DMS153 (cell line): ENCODE results near the gene NOC4L.
A peak's percentile ranks its signal among the peaks of the same experiment; 100 is the strongest.

Experiments
- DNase-seq: peaks from one replicate; lab custom pipeline; 2025; lab: John Stamatoyannopoulos, UW

Gene NOC4L

DNA sequence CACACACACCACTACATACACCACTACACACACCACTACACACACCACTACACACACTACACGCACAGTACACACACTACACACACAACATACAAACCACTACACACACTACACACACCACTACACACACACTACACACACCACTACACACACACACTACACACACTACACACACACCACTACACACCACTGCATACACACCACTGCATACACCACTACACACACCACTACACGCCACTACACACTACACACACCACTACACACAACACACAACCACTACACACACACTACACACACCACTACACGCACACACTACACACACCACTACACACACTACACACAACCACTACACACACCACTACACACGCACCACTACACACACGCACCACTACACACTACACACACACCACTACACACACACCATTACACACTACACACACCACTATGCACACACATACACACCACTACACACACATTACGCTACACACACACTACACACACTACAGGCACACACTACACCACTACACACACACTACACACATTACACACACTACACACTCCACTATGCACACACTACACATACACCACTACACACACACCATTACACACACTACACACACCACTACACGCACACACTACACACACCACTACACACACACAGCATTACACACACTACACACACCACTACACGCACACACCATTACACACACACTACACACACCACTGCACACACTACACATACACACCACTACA, 12.5 kb downstream of the NOC4L start:
- no peak for DNase-seq

DNA sequence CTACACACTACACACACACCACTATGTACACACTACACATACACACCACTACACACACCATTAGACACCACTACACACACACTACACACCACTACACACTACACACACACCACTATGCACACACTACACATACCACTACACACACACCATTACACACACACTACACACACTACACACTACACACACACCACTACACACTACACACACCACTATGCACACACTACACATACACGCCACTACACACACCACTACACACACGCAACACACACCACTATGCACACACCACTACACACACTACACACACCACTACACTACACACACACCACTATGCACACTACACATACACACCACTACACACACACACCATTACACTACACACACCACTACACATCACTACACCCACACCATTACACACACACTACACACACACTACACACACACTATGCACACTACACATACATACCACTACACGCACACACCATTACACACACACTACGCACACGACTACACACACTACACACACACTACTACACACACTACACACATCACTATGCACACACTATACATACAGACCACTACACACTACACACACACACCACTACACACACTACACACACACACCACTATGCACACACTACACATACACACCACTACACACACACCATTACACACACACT, 13.6 kb downstream of the NOC4L start:
- DNase-seq, result no peak

DNA sequence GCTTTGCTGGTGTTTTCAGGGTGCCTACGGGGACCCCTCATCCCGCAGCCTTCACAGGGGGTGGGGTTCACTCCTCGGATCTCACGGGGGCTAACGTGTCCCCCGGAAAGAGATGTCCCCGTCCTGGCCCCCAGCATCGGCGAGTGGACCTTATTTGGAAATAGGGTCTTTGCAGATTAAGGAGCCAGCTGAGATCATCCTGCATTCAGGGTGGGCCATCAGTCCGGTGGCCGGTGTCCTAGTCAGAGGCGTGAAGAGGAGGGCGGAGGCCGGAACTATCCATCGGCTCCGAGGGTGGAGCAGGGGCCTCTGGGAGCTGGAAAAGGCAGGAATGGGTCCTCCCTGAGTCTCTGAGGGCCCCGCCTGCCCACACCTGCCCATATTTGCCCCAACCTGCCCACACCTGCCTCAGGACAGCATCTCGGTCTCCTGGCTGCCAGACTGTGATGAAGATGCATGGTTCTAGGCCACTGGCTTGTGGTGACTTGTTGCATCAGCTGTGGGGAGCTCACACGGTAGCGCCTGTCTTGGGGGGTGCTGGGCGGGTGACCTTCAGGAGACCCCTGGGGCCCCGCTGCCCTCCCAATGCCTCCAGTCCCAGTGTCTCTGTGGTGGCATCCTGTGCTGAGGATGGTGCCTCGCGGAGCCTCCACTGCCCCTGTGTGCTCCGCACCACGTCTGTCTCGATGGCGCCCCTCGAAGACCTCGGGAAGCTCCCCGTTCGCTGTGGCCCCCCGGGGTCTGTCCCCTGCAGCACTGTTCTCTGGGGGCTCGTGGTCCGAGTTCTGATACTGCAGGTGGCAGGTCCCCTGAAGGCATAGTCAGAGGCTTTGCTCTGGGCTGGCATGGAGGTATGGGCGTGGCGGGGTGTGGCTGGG, 14.7 kb downstream of the NOC4L start:
- DNase-seq, result peak; percentile 66

DNA sequence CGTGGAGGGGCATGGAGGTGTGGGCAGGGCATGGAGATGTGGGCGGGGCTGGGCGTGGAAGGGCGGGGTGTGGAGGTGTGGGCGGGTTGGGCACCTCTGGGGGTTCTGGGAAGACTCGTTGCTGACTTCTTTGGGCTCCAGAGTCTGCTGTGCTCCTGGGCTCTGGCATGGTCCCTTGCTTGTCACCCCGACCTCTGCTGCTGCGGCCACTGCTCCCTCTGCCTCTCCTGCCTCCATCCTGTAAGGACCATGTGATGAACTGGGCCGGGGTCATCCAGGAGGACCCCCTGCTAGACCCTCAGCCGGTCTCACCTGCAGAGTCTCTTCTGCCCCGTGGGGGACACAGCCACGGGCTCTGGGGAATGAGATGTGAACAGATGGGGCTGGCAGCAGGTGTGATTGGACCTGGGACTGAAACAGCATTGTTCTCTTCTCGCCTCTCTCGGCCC, 15.3 kb downstream of the NOC4L start:
- DNase-seq, result no peak

DNA sequence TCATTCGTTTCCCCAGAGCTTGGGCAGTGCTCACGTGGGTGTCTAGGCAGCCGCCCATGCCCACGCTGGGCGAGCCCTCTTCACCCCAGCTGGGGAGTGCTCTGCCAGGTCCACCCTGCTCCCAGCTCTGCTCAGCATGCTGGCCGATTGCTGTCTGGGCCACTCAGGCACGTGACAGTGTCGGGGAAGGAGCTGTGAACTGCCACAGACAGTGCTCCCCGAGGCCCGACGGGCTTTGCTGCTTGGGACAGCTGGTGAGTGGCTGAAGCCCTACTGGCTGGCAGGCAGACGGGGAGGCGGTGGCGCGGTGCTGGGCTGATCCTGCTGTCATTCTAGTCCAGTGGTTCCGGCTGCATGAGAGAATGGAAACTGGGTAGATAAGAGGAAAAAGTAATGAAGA, 15.8 kb downstream of the NOC4L start:
- no peak for DNase-seq

DNA sequence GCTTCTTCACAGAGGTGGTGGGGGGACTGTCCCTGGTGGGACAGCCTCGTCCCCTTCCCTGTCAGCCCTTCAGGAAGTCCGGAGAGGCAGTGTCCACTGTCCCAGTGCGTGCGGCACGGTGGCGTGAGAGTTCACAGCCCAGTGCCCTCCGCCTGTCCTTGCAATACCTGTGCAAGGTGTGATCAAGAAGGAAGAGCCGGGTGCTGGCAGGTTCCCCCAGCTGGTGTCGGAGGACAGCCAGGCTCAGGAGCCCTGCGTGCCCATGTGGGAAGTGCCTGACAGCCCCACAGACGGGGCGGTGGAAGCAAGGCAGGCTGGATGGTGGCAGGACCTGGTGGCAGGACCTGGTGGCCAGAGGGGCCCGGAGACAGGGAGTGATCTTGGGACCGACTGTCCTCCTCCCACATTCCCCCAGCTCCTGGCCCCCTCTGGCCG, 16.4 kb downstream of the NOC4L start:
- DNase-seq, result no peak

DNA sequence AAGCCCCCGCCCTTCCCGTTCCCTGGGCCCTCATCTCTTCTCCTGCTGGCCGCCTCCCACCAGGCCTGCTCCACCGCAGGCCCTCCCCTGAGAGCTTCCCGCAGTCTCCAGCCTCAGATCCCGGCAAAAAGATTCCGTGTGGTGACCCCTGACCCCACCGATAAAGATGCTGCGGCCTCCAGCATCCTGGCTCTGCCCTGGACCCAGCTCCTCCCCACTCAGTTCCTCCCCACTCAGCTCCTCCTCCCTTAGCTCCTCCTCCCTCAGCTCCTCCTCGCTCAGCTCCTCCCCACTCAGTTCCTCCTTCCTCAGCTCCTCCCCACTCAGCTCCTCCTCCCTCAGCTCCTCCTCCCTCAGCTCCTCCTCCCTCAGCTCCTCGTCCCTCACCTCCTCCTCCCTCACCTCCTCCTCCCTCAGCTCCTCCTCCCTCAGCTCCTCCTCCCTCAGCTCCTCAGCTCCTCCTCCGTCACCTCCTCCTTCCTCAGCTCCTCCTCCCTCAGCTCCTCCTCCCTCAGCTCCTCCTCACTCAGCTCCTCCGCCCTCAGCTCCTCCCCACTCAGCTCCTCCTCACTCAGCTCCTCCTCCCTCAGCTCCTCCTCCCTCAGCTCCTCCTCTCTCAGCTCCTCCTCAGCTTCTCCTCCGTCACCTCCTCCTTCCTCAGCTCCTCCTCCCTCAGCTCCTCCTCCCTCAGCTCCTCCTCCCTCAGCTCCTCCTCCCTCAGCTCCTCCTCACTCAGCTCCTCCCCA, 17.0 kb downstream of the NOC4L start:
- no peak for DNase-seq

DNA sequence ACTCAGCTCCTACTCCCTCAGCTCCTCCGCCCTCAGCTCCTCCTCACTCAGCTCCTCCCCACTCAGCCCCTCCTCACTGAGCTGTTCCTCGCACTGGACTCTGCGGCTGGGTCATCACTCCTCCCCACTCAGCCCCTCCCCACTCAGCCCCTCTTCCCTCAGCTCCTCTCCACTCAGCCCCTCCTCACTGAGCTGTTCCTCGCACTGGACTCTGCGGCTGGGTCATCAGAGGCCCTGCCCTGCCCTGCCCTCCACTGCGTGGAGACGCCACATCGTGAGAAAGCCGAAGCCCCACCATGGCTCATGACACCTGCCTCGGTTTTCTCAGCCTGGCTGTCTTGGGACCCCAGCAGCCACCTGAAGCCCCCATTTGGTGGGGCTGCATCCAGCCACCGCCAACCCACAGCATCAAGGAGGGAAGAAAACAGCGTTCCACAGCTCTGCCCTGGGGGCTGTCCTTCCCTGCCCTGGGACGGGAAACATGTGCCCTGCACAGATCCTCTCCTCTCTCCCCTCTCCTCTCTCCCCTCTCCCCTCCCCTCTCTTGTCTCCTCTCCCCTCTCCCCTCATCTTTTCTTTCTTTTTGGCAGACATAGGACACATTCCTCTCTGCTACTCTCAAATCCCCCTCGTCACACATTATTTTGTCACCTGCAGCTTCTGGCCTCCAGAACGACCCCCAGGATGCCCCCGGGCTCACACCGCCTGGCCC, 17.7 kb downstream of the NOC4L start:
- DNase-seq, result no peak

DNA sequence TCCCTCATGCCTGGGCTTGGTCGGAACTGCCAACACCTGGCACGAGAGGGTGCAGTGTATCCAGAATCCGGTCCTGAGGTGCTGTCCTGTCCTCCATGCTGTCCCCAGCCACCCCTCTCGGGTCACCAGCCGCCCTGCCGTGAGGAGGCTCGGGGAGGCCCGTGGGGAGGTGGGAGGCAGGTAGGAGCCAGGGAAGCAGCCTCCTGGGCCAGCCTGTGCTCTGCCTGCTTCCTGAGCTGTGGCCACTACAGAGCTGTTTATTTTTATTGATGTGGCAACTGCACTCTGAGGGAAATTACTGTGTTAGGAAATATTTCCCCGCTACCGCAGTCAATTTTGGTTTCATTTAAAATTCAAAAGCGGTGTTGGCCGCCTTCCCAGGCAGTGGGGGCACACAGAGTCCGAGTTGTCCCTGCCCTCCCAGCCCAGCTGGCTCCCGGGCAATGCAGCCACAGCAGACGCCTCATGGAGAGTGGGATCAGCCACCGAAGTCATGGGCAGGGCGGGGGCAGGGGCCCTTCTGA, 18.3 kb downstream of the NOC4L start:
- no peak for DNase-seq

DNA sequence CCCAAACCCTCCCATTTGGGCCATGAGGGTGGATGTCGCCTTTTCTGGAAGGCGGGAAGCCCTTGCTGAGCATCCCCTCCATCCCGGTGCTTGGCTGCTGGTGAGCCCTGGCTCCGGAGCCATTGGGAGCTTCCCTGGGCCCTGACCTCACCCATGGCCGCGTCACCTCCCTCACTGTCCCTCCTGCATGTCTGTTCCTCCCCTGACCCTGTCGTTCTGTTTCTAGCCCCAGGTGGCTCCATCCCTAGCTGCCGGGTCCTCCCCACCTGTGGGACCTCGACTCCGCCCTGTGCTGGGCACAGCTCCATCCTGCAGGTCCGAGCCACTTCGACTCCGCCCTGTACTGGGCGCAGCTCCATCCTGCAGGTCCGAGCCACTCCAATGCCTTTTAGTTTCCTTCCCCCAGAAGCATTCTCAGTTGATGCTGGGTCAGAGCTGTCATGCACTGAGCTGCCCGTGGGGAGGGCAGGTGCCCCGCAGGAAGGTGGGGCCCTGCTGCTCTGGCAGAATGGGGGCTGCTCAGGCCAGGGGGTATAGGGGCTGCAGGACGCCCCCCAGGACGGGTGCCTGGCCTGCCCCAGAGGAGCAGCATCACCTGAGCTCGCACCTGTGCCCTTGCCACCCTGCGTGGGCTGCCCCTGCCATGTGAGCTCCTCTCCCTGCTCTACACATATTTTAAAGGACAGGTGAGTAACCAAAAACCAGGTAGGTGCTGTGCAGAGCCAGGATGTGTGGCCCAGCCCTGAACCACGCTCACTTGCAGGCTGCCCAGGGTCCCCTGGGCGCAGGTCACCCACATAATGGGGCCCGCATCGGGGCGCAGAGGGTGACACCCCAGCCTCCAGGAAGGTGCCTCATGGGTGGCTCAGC, 19.0 kb downstream of the NOC4L start:
- no peak for DNase-seq

DNA sequence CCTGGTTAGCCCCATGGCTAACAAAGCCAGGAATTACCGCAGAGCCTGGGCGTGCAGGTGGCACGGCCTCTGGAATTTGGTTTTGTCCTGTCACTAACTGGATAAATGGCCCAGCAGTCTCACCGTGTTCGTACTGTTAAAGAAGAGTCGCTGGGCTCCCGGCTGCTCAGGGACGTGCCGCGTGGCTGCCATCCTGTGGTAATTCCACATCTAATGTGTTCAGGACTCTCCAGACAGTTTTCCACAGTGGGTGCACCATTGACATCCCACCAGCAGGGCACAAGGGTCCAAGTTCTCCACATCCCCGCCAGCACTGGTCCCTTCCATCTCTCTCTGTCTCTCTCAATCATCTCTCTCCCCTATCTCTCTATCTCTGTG, 19.6 kb downstream of the NOC4L start:
- no peak for DNase-seq

DNA sequence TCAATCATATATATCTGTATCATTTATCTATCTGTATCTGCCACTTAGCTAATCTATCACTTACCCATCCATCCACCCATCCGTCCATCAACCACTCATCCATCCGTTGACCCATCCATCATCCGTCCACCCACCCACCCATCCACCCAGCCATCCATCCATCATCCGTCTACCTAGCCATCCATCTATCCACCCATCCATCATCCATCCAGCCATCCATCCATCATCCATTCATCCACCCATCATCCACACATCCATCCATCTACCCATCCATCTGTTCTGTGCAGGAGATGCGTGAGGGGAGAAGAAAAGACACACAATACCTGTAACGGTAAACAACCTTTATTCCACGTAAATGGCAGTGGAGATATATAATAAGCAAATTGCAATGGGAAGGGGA, 20.2 kb downstream of the NOC4L start:
- DNase-seq, result no peak

DNA sequence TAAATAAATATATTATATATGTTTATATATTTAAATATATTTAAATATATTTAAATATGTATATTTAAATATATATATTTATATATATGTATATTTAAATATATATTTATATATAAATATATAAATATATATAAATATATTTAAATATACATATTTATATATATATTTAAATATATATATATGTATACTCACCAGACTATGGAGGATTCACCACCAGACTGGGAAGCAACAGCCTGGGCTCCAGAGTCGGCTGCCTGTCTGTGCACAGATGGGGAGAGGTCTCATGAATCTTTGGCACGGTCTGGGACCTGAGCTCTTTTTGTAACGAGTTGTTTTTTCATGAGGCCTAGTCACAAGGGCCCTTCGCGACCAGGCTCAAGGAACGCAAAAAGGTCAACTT, 21.3 kb downstream of the NOC4L start:
- no peak for DNase-seq

DNA sequence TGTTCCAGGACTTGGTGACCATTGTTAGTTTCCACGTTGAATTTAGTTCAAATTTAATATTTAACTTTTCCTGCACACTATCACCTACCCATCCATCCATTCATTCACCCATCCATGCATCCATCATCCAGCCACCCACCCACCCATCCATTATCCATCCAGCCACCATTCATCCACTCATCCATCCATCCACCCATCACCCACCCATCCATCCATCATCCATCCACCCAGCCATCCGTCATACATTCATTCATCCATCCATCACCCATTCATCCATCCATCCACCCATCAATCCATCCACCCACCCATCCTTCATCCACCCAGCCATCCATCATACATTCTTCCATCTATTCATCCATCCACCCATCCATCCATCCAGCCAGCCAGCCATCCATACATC, 21.8 kb downstream of the NOC4L start:
- DNase-seq, result no peak

DNA sequence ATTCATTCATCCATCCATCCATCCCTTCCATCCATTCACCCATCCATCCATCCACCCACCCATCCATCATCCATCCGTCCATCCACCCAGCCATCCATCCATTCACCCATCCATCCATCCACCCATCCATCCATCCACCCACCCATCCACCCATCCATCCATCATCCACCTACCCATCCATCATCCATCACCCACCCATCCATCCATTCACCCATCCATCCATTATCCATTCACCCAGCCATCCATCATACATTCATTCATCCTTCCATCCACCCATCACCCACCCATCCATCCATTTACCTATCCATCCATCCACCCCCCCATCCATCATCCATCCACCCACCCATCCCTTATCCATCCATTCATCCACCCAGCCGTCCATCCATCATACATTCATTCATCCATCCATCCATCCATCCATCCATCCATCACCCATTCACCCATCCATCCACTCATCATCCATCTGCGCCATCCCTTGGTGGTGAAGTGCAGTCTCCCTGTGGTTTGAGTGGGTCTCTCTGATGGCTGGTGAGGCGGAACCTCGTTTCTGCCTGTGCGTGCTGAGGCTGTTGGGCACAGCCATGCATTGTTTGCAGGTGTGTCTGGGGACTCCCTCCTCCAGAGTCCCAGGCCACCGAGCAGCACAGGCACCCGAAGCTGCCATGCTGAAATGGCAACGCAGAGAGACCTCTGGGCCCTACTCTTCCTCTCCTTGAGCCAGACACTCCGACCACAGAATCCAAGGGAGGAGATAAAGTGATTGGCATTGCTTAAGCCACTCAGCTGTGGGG, 22.7 kb downstream of the NOC4L start:
- no peak for DNase-seq

DNA sequence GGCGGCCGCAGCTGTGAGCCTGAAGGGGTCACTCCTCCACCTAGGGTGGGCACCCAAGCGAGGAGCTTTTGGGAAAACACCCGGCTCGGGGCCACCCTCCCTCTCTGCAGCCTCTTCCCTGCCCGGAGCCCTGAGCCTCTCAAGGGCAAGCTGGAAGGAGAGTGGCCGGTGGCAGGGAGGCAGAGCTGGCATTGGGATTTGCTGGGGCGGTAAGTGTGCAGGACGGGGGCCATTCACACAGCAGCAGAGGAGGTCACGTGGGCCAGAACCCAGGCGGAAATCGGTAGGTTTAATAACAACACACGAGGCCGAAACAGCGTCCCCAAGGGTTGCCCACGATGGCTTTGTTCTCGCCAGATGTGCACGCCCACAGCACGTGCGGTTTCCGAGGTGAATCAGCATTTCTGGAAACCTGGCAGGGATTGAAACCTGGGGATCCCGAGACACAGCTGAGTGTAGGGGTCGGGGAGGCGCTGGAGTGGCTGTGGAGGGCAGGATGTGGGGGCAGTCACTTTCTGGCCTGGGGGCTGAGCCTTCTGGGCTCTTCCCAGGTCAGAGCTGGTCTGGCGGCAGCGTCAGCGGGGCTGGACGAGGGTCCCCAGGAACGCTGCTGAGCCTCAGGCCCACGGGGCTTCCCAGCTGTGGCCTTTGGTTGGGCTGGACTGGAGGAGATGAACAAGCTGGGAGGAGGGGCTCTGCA, 23.5 kb downstream of the NOC4L start:
- DNase-seq, result peak; percentile 53

DNA sequence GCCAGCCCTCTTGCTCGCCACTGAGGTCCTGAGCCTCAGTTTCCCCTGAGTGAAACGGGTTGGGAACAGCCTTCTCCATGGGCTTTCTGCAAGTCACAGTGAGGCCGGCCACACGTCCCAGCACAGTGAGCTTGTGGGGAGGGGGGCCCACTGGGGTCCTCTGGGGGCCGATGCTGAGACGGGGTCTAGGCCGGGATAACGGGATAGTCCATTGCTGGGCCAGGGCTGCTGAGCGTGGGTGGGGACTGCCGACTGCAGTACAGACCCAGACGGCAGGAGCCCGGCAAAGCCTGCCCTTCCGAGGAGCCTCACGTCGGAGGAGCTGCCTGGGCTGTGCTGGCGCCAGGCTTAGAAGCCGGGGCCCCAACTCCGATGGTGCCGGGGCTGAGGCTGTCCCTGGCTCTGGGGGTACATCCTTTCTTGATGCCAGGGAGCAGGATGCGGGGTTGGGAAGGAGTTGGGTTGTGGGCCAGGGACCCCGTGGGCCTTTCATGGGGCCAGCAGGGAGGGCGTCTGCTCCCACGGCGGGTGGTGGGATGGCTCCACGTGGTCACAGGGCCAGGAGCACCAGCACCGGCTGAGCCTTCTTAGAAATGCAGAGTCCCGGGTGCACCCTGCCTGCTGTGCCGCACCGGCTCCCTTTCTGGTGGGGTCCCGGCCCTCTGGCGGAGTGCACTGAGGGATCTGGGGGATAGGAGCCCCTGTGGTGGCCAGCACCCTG, 24.2 kb downstream of the NOC4L start:
- DNase-seq, result no peak

DNA sequence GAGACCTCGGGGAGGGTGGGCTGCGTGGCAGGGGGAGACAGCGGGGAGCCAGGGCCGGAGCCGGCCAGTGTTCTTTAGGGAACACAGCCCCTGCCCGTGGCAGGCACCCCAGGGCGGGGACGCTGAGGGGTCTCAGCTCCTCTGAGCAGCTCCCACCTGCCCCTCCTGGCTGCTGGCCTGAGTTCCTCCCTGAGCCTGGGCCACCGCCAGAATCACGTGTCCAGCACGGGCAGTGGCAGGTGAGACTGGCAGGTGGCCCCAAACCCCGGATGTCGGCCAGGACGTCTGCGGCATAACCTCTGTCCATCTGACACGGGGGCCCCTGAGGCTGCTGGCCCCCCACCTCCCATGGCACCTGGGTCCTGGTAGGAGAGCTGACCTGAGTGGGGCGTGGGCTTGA, 25.1 kb downstream of the NOC4L start:
- DNase-seq, result no peak
